ENCODE data around the gene DAO.

DNA sequence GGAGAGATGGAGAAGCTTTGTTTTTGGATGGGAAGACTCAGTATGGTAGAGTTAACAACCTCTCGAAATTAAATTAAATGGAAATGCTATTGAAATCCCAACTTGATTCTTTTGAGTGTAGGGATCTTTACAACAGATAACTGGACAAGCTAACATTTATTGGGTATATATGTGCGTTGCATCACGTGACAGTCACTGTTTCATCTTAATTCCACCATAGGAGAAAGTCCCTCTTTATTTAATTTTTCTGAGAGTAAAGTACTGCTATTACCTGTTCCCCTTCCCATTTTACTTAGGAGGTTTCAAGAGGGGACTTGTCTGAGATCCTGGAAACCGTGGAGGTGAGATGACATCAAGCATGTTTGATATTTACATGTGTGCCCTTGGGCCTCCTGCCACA is 11.1 kb upstream of the DAO start:
- TF ChIP-seq, protein P1, sequence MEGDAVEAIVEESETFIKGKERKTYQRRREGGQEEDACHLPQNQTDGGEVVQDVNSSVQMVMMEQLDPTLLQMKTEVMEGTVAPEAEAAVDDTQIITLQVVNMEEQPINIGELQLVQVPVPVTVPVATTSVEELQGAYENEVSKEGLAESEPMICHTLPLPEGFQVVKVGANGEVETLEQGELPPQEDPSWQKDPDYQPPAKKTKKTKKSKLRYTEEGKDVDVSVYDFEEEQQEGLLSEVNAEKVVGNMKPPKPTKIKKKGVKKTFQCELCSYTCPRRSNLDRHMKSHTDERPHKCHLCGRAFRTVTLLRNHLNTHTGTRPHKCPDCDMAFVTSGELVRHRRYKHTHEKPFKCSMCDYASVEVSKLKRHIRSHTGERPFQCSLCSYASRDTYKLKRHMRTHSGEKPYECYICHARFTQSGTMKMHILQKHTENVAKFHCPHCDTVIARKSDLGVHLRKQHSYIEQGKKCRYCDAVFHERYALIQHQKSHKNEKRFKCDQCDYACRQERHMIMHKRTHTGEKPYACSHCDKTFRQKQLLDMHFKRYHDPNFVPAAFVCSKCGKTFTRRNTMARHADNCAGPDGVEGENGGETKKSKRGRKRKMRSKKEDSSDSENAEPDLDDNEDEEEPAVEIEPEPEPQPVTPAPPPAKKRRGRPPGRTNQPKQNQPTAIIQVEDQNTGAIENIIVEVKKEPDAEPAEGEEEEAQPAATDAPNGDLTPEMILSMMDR (IDR thresholded peaks at IDR 0.05), result no peak
- TF ChIP-seq EP300 (IDR thresholded peaks at IDR 0.05), result no peak
- no peak for TF ChIP-seq POLR2A (IDR thresholded peaks at IDR 0.05)
- no peak for TF ChIP-seq POLR2AphosphoS5 (IDR thresholded peaks at IDR 0.05)

All from stomach (tissue), 4 donors.